NCI-H524 (cell line): ENCODE results near the gene AKR1B1.
A peak's percentile ranks its signal among the peaks of the same experiment; 100 is the strongest.

Experiments
- DNase-seq, 2 experiments: peaks; one replicate each; lab custom pipeline; 2025; lab: John Stamatoyannopoulos, UW

Gene AKR1B1

DNA sequence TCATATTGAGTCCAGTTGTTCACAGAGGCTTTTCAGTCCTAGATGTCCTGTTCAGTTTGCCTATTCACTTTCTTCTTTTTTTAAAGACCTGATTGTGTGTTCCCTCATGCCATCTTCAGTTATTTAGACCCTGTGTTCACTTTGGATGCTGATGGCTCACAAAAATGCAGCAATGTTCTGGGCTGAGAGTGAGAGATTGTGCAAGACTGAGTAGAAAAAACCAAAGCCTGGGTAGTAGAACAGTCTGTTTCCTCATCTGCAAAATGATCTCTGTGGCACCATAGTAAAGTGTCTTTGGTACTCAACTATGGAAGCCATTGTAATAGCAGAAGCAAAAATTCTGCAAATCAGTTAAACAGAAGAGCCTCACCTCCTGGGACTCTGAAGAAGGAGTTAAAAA, 43.2 kb downstream of the AKR1B1 start:
- no peak for DNase-seq

DNA sequence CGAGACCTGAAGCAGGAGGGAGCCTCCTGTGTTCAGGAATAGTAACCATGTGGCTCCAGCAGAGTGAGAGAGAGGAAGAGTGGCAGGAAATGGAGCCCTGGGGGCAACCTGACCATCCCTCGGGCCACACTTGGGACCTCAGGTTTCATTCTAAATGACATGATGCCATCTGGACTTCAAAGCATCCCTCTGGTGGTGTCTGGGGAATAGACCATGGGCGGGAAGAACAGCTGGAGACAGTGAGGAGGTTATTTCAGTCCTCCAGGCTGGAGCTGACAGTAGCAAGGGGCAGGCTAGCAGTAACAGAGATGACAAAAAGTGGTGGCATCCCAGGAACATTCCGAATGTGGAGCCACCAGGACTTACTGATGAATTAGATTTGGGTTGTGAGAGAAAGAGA, 44.8 kb downstream of the AKR1B1 start:
- peak; percentile 28 to 78 for DNase-seq

DNA sequence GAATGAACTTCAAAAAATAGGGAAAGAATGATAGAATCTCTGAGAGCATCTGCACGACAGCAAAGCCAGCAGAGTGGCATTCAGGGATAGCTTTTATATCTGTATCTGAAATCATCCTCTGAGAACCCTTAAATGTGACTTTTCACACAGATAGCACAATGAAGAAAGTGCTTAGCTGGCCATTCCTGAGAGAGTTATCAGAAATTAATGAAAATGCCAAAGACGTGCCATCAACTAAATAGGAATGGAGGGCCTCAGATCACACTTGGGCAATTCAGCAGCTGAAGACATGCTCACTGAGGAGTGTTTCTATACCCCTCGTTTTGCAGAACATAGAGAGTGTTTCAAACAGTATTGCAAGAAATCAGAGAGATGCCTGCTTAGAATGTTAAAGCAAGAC, 51.6 kb downstream of the AKR1B1 start:
- DNase-seq: no peak

DNA sequence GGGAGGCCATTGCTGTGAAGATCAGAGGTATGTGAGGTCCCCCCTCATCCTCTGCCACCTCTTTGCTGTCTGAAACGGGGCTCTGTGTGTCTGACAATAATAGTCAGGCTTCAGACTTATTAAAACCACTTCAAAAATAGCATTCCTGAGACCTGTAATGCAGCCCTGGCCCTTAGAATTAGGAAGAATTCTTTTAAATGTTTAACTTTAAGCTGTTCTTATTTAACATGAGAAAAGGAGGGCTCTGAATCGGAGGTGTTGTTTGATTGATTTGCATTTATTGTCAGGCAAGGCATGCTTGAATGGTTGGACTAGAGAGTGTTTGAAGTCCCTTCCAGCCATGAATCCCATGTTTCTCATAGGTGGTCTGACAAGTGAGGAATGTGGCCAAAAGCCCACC, 52.5 kb downstream of the AKR1B1 start:
- DNase-seq: no peak

- no peak for DNase-seq
Observed at GRCh38 chr7:134405299-134405698, 53.6 kb downstream of the AKR1B1 start.

DNA sequence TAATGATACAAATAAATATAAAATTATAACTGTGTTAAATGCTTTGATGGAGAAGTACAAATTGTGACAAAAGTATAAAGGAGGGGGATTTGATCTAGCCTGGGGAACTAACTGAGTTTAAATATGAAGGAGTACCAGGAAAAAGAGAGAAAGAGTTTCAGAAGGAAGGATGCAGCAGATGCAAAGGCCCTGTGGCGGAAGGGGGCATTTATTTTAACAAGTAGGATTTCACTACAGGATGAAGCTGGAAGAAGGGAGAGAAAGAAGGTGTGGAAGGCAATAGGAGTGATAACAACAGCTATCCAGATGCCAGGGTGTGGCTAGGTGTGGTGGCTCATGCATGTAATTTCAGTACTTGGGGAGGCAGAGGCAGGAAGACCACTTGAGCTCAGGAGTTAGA, 55.8 kb downstream of the AKR1B1 start:
- no peak for DNase-seq

DNA sequence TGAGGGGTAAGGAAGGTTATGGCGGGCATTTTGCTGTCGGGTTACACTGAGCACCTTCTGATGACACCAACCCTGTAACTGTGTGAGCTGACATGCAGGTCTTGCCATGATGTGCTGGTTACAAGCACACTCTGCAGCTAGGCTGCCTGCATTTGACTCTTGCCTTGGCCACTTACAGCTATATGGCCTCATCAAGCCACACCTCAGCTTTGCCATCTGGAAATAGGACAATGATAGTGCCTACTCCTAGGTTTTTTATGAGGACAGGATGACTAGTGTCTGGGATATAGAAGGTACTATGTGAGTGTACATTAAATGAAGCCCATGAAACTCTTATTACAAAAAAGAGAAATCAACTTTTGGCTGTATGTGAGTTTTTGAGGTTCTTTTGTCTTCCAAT, 58.0 kb downstream of the AKR1B1 start:
- no peak for DNase-seq

GRCh38 chr7:134396031-134396430, 62.9 kb downstream of the AKR1B1 start:
- no peak for DNase-seq

DNA sequence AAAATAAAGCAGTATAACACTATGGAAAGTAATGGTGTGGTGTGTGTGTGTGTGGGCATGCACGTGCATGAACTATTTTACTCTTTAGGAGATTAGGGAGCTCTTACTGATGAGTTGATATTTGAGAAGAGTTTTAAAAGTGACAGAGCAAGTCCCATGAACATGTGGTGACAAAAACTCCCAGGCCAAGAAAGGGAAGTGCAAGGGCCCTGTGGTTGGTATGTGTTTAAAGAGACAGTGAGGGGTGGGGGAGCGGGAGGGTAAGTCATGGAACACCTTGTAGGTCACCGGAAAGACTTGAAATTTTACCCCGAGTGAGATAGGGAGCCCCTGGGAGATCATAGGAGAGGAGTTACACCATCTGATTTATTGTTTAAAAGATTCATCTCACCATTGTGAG, 63.3 kb downstream of the AKR1B1 start:
- DNase-seq: no peak

DNA sequence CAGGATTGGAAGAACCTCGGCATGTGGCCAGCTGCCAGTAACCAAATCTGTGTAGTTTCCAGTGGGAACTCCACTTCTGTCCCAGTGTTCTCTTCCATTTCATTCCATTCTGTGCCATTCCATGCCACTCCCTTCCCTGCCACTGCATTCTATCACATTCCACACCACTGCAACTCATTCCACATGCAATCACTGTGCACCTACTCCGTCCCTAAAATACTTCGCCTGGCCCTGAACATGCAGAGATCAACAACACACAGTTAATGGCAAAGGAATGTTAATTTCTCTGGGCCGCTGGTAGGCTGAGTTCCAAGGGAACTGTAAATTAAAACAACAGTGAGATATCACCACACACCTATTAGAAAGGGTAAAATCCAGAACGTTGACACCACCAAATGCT, 64.8 kb downstream of the AKR1B1 start:
- DNase-seq: no peak
